Ovary (tissue), 9 donors: ENCODE data around the gene HHIPL1. TPM values are rescaled to one million over a fixed set of nuclear protein-coding genes. Genes with fewer than 3 reads are reported as not detected.

Source experiments
- DNase-seq, 5 donors: peaks; one replicate each; pipeline ENCODE4 v3.0.0-alpha.2; 2019 to 2020
- H3K27ac ChIP-seq, 2 donors: fragments of 200-600 bp; one replicate each; pipeline versions ENCODE4 v1.5.1 to v1.8.0; 2019 to 2022
- H3K27me3 ChIP-seq: fragments of 200-600 bp; one replicate; pipeline ENCODE4 v1.8.0; 2022
- H3K36me3 ChIP-seq: fragments of 200-600 bp; sonication (generic); one replicate; pipeline ENCODE4 v1.5.1; 2019
- H3K4me1 ChIP-seq: one replicate; pipeline ENCODE4 v1.8.1; 2013; ENCODE audit warnings: mild to moderate bottlenecking, moderate library complexity; ENCODE audit not compliant: insufficient read depth
- H3K4me3 ChIP-seq: fragments of 200-600 bp; sonication (generic); one replicate; pipeline ENCODE4 v1.5.1; 2017
- H3K9me3 ChIP-seq, 2 donors: fragments of 200-600 bp in 1 of 2; sonication (generic) in 1 of 2; one replicate each; pipeline versions ENCODE4 v1.5.1 to v1.8.1; 2013 to 2019; ENCODE audit warnings: mild to moderate bottlenecking in 1 of 2, moderate library complexity in 1 of 2
- EP300 ChIP-seq: sonication (generic); formaldehyde crosslinking; IDR thresholded peaks from one replicate; pipeline ENCODE4 v1.6.1; 2017; ENCODE audit warnings: antibody characterized with exemption
- POLR2A ChIP-seq: fragments of 450-650 bp; IDR thresholded peaks from one replicate; pipeline ENCODE4 v1.6.1; 2017; ENCODE audit warnings: antibody characterized with exemption, mild to moderate bottlenecking, moderate library complexity
- WGBS, 3 donors: extraction: QIAGEN DNeasy Blood & Tissue Kit in 1 of 3; methylation state at CpG; one replicate each; pipeline versions ENCODE4 v1.1.5 to v1.1.7; 2013 to 2017; 5-methylcytosine and 5-hydroxymethylcytosine counted together
- intact Hi-C, 4 donors: fragments of 100-400 bp; cut with DNase I; formaldehyde crosslinking; loops; one replicate each; pipeline versions ENCODE4 v1.11.0 to v1.15.1; 2022 to 2023
- polyA plus RNA-seq, 2 donors: library from polyadenylated mRNA; stranded (reverse); fragments of 200-250 nt in 1 of 2; fragments of 350-450 nt in 1 of 2; fragmentation: Illumina TruSeq in 1 of 2; extraction: RNeasy Lipid Tissue Mini Kit (QIAGEN cat#74804) in 1 of 2; gene quantifications; one replicate each; pipeline ENCODE4 v1.2.3, GENCODE V29; 2013 to 2014
- total RNA-seq, 7 donors: library from RNA; depleted of rRNA in 2 of 7; stranded (reverse); fragments of >200 nt in 2 of 7; fragmentation: NEBNext Ultra II Directional in 3 of 7; extraction: Animal tissue kit (Norgen Biotek cat#: 25700) in 3 of 7; gene quantifications; one replicate each; pipeline versions ENCODE4 v1.1.0 to v1.2.4, GENCODE V29; 2016 to 2023
- TF ChIP-seq, protein P1 (sequence below), 3 donors: fragments of 450-650 bp in 2 of 3; fragments of 200-600 bp in 1 of 3; IDR thresholded peaks; one replicate each; pipeline versions ENCODE4 v1.5.1 to v1.8.0; 2016 to 2022; ENCODE audit warnings: antibody characterized with exemption in 3 of 3, mild to moderate bottlenecking in 1 of 3
- donor health status: DM: no; HTN: no; CAD: no; lungs with moderate emphysema.
- donor health status: DM: no; HTN: no; CAD: no.
- donor health status: Bipolar disorder and iron deficiency.
- donor health status: DM: yes; HTN: yes; CAD: no.
- donor health status: DM: no; HTN: no; CAD: no.
- donor health status: DM: yes; HTN: yes; CAD: no.

Gene HHIPL1
- total and polyA plus RNA-seq, 9 donors = 0.48 to 3.8 (median 2.1) TPM

DNA sequence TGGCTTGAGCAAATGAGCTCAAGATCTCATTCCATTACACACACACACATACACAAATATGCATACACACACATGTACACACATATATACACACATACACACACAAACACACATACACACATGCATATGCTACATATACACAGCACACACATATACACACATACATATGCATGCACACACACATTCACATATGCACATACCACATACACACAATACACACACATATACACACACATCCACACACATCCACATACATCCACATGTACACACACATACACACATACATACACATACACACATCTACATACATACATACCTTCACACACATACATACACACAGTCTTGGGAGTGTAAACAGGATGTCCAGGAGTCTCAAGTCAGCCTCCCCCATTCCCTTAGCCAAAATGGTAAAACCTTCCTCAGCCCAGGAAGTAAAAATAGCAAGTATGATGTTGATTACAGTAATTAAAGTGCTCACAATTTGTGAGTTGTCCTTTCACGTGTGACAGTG lies 12.8 kb downstream of the HHIPL1 start:
- TF ChIP-seq, protein P1, sequence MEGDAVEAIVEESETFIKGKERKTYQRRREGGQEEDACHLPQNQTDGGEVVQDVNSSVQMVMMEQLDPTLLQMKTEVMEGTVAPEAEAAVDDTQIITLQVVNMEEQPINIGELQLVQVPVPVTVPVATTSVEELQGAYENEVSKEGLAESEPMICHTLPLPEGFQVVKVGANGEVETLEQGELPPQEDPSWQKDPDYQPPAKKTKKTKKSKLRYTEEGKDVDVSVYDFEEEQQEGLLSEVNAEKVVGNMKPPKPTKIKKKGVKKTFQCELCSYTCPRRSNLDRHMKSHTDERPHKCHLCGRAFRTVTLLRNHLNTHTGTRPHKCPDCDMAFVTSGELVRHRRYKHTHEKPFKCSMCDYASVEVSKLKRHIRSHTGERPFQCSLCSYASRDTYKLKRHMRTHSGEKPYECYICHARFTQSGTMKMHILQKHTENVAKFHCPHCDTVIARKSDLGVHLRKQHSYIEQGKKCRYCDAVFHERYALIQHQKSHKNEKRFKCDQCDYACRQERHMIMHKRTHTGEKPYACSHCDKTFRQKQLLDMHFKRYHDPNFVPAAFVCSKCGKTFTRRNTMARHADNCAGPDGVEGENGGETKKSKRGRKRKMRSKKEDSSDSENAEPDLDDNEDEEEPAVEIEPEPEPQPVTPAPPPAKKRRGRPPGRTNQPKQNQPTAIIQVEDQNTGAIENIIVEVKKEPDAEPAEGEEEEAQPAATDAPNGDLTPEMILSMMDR (IDR thresholded peaks at IDR 0.05) = no peak
- no peak for TF ChIP-seq EP300
- TF ChIP-seq POLR2A = no peak
- WGBS, 3 donors = 27 to 36% (median 28%) methylated on average over 1 of the region's 1 CpG
- Histone ChIP-seq H3K4me1 (peaks cover 4% of the 10 kb centered on the region), H3K9me3 (no peaks in the 10 kb centered on the region), H3K27me3 (no peaks in the 10 kb centered on the region), H3K36me3 (no peaks in the 10 kb centered on the region), H3K27ac (no peak overlapping the region), H3K4me3 (no peak overlapping the region)
- intact Hi-C loops = no loop called here
- no peak for DNase-seq

DNA sequence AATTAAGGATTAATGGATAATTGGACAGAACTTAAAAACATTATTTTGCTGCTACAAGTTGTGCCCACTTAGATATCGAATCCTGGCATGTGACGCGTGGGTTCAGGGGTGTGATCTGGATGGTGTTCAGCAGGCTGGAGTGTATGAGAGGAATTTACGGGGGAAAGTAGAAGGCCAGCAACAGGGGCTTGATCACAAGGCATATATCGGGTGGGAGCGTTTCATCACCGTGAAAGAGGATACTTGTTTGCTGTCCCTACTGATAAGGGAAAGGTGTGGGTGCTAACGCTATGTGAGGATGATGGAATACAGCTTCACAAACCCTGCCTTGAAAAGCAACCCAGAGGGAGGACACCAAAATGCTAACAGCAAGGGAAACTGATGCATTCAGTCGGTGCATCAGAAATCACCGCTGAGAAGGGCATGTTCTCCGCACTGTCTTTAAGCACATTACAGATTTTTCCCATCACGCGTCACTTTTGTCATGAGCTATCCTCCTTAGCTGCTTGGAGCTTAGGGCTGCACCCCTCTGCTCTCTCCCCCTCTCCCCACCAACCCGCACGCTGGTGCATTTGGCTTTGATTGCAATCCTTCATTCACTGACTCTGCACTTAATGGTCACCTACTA lies 13.4 kb downstream of the HHIPL1 start:
- Histone ChIP-seq H3K27ac (no peak overlapping the region), H3K9me3 (no peaks in the 10 kb centered on the region), H3K36me3 (no peaks in the 10 kb centered on the region), H3K4me1 (peaks cover 4% of the 10 kb centered on the region), H3K4me3 (no peak overlapping the region), H3K27me3 (no peaks in the 10 kb centered on the region)
- intact Hi-C loops = no loop called here
- TF ChIP-seq, protein P1 (IDR thresholded peaks at IDR 0.05) = no peak
- TF ChIP-seq EP300 (no peak), POLR2A (no peak)
- no peak for DNase-seq
- WGBS, 3 donors = 42 to 50% (median 46%) methylated on average over 15 of the region's 15 CpGs

DNA sequence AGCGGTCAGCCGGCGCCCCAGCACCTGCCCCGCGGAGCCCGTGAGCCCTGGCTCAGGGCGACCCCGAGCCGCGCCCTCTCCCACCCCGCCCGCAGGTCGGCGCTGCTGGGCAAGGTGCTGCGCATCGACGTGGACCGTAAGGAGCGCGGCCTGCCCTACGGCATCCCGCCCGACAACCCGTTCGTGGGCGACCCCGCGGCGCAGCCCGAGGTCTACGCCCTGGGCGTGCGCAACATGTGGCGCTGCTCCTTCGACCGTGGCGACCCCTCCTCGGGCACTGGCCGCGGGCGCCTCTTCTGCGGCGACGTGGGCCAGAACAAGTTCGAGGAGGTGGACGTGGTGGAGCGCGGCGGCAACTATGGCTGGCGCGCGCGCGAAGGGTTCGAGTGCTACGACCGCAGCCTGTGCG lies 14.4 kb downstream of the HHIPL1 start:
- H3K4me1 ChIP-seq = peaks cover under 1% of the 10 kb centered on the region
- H3K27ac ChIP-seq = no peak overlapping the region
- H3K36me3 ChIP-seq = no peaks in the 10 kb centered on the region
- H3K27me3 ChIP-seq = no peaks in the 10 kb centered on the region
- no peak overlapping the region for H3K4me3 ChIP-seq
- DNase-seq = no peak
- no peaks in the 10 kb centered on the region for H3K9me3 ChIP-seq
- TF ChIP-seq, protein P1 (IDR thresholded peaks at IDR 0.05) = no peak
- TF ChIP-seq EP300 (no peak), POLR2A (no peak)
- intact Hi-C loops = no loop called here
- WGBS, 3 donors = 46 to 55% (median 50%) methylated on average over 51 to 58 of the region's 58 CpGs

- WGBS, 3 donors = 44 to 60% (median 48%) methylated on average over 30 to 37 of the region's 37 CpGs
- Histone ChIP-seq H3K9me3 (no peaks in the 10 kb centered on the region), H3K27ac (no peak overlapping the region), H3K27me3 (no peaks in the 10 kb centered on the region), H3K36me3 (no peaks in the 10 kb centered on the region), H3K4me1 (no peaks in the 10 kb centered on the region), H3K4me3 (no peak overlapping the region)
- intact Hi-C loops = no loop called here
- no peak for TF ChIP-seq EP300
- TF ChIP-seq, protein P1 (IDR thresholded peaks at IDR 0.05) = no peak
- TF ChIP-seq POLR2A = no peak
- DNase-seq = no peak
These were observed 15.2 kb downstream of the HHIPL1 start for GRCh38 chr14:99660006-99660566.
